SHP77 (cell line): ENCODE data around the gene PXDC1.
A peak's percentile ranks its signal among the peaks of the same experiment; 100 is the strongest.
"Not testable (repeated sequence)": the region's sequence is repeated elsewhere in the genome, so short reads cannot be mapped to it uniquely, and the experiment has no call there.

Experiments
- DNase-seq, 2 experiments: peaks; one replicate each; lab custom pipeline; 2025; lab: John Stamatoyannopoulos, UW

PXDC1 gene

DNA sequence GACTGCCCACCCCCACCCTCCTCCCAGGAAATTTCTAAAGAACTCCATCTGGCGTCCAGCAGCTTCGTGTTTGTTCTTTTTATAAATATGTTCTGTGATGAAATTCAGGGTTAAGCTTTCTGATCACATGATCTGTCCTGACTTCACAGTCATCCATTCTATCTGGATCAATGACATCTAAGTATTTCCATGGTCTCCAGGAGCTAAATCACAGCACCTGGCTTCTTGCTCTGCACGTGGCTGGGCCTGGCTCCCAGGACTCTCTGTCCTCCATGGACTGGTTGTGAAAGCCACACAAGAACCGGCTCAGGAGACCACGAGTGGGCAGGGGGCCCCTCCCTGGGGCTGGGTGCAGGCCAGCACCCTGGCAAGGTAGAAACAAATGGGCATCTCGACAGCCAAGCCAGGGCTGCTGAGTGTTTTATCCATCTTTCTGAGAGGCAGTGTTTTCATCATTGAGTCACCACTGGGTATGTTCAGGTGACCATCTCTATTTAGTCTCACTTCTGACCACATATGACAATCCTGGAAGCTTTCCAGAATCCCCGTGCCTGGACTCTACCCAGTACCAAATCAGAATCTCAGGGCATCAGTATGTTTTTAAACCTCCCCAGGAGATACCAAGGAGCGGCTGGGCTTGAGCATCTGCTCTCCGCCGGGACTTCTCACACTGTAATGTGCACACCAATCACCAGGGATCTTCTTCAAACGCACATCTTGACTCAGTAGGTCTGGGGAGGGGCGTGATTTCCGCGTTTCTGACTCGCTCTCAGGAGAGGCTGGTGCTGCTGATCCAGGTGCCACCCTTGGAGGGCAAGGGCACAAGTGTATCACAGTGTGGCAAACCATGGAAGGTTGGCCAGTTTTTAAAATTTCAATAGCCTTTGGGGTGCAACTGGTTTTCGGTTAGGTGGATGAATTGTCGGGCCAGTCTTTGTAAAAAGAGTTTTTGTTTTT, 31.6 kb upstream of the PXDC1 start:
- no peak for DNase-seq

DNA sequence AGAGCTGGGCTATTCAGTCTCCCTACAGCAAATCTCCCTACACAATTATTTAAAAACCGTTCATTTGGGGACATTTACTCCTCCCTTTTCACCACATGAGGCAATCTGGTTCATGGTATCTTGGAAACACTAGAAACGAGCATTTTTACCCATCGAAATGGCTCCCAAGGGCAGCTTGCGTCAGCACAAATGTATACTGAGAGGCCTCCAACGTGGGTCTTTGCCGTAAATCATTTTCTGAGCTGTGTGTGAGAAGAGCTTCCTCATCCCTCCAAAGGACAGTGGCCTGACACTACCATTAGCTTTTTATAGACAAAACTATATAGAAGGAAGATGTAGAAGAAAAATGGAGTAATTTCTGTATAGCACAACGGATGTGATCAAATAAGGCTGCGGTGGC, 30.0 kb upstream of the PXDC1 start:
- DNase-seq: no peak

DNA sequence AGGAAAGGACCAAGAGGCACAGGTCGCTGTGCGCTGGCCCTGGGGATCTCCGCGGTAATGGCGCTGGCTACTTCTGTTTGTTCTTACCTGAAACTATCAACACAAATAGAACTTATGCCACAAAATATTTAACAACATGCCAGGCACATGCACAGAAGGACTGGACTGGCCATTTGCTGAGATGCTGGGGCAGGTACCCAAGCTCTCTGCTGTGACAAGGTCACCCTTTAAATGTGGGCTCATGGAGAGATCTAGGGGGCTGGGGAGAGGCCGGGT, 28.0 kb upstream of the PXDC1 start:
- no peak for DNase-seq

DNA sequence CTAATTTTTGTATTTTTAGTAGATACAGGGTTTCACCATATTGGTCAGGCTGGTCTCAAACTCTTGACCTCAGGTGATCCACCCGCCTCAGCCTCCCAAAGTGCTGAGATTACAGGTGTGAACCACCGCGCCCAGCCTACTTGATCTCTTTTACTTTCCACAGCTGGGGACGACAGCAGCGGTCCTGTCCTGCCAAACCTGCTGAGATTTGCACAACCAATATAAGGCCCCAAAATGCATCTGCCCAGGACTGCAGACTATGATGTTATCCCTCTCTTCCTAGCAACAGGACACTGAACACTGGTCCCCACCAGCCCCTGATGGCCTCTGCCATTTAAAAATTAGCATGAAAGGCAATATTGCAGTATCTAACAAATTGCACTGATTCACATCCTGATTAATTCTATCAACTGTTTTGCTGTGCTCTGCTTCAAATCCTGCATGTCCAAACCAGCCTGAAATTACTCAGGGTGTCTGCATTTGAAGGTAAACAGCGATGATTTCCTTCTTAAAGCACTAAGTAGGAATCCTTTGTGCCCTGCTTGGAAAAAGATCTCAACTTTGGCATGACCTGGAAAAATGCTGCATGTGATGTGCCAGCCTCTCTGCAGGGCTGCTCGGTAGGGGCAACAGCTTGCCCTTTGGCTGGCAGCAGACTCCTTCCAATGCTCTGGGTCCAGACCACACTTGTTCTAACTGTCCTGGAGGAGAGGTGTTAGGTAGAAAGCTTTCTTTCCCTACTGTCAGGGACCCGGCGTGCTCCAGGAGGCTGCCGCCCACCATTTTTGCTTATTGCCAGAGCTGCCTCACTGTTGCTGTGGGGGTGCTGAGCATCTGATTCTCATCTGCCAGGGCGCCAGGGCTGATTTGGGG, 27.4 kb upstream of the PXDC1 start:
- no peak for DNase-seq

DNA sequence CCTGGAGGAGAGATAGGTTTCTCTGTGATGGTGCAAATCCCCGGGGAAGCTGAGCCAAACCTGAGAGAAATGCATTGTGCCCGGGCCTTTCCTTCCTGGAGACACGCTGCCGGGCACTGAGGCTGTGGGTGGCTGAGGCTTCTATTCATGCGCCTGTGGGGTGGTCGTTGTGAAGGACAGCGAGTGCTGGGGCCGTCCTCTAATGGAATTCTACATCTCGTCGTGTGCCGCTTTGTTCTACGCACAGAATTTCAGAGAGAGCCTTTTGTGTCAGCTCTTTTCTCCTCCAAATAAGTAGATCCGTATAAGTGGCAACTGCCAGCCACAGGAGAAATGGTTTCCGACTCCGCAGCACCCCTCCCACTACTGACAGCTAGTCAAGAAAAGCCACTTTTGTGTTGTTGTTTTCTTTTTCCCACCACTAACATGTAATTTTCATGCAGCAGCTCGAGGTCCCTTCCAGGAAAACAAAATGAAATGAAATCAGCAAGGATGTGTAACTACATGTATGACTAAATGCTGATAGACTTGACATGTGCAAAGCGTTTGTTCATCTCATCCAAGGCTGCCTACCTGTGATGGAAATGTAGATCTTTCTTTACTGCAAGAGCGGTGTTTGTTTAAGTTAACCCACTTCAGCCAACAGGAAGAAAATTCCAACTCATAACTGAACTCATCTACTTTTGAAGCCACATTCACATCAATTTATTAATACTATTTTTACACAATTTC, 26.4 kb upstream of the PXDC1 start:
- no peak for DNase-seq

DNA sequence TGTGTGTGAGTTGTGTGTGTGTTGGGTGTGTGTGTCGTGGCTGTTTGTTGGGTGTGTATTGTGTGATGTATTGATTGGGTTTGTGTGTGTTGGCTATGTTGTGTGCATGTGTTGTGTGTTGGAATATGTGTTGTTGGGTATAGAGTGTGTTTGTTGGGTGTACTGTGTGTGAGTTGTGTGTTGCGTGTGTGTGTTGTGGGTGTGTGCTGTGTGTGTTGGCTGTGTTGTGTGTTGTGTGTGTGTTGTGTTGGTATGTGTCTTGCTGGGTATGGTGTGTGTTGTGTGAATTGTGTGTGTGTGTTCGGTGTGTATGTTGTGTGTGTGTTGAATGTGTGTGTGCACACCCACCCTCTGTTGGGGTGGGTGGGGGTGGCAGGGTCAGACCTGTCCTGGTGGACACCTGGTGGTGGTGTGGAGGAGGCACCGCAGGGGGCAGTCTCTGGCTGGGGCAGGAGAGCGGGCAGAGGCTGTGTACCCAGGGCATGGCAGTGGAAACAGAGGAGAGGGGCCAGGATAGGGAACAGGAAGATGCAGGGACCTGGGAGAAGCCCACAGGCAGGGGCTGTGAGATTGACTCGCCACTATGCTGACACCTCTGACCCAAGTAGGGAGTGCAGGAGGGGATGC, 25.5 kb upstream of the PXDC1 start:
- DNase-seq: peak in 1 of 2 experiments; percentile 0

DNA sequence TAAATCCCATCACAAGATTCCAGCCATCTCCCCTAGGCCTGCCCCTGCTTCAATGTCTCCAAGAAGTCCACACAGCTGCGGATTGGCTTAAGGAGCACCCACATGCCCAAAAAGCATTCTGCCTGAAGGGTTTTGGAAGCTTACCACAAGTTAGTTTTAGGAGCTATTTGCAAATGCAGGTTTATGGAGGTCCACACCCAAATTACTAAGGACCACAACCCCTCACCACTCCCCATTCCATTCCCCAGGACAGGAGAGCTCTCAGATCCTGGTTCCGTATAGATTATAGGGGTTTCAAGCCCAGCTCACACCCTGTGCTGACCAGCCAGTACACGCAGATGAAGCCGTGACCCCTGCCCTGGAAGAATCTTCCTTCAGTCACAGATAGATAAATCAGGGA, 24.3 kb upstream of the PXDC1 start:
- no peak for DNase-seq

DNA sequence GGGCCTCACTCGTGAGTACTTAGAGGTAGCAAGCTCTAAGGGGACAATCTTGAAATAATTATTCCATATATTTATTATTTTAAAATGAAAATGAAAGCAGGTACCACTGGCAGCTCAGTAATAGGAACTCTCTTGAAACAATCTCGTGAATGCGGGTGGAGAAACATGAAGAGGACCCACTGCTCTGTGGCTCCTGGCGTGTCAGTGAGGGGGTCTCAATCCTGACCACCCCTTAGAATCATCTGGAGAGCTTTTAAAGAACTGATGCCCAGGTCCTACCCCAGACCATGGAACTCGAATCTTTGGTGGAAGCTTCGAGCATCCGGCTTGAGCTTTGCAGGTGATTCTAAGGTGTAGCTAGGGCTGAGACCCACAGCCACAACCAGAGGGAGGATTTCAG, 23.9 kb upstream of the PXDC1 start:
- no peak for DNase-seq

DNA sequence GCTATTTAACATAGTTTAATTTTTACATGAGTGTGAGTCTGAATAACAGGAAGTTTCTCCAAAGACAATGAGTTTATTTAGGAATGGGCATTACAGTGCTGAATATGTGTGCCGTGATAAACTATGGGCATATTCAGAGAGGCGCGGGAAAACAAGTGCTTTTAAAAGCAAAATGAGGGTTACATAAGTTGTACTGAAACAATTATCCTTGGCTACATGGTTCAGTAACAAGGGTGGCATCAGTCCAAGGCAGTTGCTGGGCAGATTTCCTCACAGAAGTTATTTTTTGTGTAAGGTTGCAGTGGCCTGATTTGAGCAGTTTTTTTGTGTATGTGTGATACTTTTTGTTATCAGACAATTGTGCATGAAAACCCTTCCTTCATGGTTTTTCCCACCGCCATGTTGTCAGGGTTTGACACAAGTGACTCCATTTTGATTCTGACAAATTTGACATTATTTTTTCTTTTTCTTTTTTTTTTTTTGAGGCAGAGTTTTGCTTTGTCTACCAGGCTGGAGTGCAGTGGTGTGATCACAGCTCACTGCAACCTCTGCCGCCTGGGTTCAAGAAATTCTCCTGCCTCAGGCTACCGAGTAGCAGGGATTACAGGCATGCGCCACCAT, 22.3 kb upstream of the PXDC1 start:
- DNase-seq: no peak

DNA sequence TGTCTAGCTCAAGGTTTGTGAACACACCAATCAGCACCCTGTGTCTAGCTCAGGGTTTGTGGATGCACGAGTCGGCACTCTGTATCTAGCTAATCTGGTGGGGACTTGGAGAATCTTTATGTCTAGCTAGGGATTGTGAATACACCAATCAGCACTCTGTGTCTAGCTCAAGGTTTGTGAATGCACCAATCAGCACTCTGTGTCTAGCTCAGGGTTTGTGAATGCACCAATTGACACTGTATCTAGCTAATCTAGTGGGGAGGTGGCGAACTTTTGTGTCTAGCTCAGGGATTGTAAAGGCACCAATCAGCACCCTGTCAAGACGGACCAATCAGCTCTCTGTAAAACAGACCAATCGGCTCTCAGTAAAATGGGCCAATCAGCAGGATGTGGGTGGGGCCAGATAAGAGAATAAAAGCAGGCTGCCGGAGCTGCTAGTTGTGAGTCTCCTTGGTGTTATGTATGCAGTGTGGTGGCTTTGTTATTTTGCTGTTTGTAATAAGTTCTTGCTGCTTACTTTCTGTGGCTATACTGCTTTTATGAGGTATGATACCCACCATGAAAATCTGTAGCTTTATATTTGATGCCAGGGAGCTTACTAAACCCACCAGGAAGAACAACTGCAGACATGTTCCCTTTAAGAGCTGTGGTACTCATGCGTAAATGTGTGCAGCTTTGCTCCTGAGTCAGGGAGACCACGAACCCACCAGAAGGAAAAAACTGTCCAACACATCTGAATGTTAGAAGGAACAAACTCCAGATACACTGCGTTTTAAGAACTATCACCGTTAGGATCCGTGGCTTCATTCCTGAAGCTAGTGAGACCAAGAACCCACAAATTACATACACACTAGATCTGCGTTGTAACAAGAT, 20.9 kb upstream of the PXDC1 start:
- not testable (repeated sequence) for DNase-seq

DNA sequence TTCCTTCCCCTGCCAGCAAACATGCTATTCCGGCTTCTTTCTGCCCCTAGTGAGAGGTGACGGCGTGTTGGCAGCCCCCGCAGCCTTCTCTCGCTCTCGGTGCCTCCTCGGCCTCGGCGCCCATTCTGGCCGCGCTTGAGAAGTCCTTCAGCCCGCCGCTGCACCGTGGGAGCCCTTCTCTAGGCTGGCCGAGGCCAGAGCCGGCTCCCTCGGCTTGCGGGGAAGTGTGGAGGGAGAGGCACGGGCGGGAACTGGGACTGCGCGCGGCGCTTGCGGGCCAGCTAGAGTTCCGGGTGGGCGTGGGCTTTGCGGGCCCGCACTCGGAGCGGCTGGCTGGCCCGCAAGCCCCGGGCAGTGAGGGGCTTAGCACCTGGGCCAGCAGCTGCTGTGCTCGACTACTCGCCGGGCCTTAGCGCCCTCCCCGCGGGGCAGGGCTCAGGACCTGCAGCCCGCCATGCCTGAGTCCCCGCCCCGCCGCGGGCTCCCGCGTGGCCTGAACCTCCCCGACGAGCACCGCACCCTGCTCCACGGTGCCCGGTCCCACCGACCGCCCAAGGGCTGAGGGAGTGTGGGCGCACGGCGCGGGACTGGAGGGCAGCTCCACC, 20.0 kb upstream of the PXDC1 start:
- no peak for DNase-seq

DNA sequence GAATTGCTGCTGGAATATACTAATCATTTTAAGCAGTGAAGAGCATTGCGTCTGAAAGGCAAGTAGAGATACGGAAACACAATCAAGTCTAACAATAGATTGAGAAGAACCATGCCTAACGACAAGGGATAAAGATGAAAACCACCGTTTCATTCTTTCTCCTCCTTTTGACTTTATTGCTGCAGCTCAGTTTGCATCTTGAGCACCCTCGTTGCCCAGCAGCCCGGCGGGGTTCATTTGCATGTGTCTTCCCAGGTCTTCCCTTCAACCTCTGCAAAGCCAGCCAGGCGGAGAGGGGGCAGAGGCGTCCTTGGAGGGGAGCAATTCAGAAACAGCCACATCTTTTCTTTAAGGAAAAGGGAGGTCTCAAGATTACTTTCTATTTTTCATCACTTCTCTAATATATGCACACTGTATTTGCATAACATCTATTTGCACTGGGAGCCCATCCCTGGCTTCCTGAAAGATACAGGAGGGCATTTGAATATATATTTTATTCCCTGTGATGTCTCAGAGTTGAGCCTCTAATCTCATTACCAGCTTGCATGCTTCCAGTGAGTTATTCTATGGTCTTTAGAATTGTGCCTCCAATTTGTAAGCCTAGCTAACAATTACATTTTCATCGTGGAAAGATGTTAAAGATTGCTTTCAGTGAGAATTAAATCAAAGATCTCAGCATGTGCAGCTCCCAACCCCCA, 18.7 kb upstream of the PXDC1 start:
- no peak for DNase-seq

DNA sequence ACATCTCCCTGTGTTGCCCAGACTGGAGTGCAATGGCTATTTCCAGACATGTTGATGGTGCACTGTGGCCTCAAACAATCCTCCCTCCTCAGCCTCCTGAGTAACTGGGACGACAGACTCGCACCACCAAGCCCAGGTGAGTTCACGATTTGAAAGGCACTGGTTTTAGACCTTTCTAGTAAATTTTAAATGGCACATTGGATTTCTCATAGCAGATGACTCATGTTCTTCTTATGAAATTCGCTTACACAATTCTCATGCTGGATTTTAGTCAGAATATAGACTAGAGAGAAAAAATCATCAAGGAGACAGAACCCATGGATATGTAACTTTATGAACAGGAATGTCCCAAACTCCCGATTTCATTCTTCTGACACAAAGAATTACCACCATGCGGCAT, 18.1 kb upstream of the PXDC1 start:
- no peak for DNase-seq

DNA sequence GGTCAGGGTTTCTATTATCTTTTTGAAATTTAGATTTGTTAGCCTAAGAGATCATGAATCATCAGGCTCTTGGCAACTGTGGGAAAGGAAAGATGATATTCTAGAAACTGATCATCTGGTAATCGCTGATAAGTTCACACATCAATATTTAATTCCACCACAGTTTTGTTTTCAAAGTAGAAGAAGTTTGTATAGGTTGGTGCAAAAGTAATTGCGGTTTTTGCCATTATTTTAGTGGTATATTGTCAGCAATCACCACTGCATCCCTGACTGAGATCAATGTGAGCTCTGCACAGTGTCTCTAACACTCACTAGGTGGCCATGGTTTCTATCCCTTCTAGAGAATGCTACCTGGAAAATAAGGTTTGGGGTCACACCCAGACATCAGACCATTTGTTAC, 17.0 kb upstream of the PXDC1 start:
- no peak for DNase-seq

DNA sequence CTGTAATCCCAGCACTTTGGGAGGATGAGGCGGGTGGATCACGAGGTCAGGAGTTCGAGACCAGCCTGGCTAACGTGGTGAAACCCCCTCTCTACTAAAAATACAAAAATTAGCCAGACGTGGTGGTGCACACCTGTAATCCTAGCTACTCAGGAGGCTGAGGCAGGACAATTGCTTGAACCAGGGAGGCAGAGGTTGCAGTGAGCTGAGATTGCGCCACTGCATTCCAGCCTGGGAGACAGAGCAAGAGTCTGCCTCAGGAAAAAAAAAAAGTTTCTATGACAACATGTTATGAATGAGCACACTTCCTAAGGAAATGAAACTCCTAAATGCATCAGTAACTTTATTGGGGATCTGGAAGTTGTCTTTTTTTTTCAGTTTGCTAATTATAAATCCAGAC, 16.0 kb upstream of the PXDC1 start:
- not testable (repeated sequence) for DNase-seq

DNA sequence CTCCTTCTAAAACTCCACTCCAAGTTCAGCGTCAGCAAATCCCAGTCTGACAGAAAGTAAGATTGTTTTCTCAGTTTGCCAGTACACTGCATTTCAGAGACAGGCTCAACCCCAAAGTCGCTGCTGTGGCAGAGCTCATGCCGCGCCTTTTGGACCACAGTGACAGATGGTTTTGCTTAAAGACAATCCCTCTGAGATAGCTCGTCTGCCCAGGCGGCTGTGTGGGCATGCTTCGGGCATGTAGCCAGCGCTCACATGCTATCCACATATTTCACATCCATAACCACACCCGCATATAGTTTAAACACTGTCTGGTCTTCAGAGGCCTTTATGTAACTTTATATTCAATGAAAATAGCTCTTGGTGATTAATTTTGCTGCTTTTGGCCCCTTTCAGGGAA, 14.7 kb upstream of the PXDC1 start:
- no peak for DNase-seq

DNA sequence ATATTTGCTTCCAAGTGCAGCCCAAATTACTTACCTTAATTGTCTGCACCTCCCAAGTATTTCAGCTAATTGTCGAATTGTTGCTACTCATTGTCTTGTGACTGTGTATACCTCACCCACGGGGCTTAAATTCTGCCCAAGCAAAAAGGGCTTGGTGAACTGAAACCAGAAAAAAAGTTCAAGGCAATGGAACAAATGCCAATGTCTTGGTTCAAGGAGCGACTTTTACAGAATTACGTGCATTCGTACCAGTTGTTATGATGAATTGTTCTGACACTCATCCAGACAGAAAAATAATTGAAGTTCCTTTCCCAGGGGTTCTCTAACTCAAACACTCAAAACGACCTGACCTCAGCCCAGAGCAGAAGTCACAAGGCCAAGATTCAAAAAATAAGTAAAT, 13.9 kb upstream of the PXDC1 start:
- no peak for DNase-seq

DNA sequence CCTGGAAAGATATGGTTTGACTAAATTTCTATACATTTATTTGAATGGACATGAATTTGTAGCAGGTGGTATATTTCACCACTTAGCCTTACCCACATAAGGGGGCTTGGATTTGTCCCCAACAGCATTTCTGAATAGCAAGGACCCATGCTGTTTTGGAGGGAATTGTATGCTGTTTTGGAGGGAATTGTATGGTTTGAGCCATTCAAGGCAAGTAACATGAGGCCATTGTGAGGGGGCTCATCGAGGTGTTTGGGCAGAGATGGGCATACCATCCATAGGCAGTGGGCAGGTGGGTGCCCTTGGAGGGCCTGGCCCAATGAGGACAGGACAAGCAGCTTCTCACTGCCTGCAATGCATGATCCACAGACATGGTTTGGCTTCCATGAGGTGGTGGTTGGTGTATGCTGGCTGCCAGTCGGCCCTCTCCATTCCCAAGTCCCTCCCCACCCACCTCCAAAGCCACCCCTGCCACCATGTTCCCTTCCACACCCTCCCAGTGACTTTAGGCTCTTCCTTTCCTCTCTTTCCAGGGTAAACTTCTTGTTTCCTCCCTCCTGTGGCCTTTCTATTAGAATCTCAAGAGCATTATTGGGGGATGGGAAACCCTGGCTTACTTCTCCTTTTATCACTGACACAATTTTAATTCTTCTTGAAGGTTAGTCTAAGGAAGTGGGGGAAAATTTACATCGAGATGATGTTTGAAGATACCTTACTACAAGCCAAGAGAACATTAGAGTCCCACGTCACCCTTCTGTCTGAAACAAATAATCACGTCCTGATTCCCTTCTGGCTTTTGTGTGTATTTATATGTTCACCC, 13.2 kb upstream of the PXDC1 start:
- no peak for DNase-seq

DNA sequence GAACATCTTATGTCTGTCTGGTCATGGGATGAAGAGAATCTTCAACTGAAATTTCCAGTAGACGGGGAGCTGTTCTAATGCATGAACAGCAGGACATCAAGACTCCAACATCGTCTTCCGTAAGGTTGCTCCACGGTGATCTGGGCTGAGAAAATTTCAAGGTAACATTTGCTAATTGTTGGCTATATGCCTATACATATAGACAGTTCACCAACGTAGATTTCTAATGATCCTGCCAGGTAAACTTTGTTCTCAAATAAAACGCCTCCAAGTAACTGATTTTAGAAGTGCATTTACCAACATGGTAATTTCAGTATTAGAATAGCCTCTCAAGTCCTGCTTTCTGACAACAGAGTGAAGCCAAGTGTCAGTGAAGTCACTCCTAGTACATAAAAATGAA, 11.3 kb upstream of the PXDC1 start:
- DNase-seq: no peak
